ENCODE data around the gene NPR1. TPM values are rescaled to one million over a fixed set of nuclear protein-coding genes. Genes with fewer than 3 reads are reported as not detected.

Gene NPR1
- total and polyA plus RNA-seq, 7 donors: 4.5 to 11.1 (median 8.5) TPM

GRCh38 chr1:153631047-153632022 lies 47.2 kb upstream of the NPR1 start:
- peaks cover under 1 to 25% of the 10 kb centered on the region in 2 donors for H3K36me3 ChIP-seq (ENCODE audit: insufficient read depth in 1 of 2, low read depth in 1 of 2)
- ATAC-seq: no peak
- peaks cover 46% of the 10 kb centered on the region for H3K4me1 ChIP-seq
- intact Hi-C loops (cut with DNase I): no loop called here
- H3K27ac ChIP-seq: peak overlapping the region; percentile 100
- WGBS, 3 donors: 69 to 83% (median 70%) methylated on average over 10 of the region's 10 CpGs
- DNase-seq: no peak
- no peaks in the 10 kb centered on the region for H3K9me3 ChIP-seq
- TF ChIP-seq, protein P1, sequence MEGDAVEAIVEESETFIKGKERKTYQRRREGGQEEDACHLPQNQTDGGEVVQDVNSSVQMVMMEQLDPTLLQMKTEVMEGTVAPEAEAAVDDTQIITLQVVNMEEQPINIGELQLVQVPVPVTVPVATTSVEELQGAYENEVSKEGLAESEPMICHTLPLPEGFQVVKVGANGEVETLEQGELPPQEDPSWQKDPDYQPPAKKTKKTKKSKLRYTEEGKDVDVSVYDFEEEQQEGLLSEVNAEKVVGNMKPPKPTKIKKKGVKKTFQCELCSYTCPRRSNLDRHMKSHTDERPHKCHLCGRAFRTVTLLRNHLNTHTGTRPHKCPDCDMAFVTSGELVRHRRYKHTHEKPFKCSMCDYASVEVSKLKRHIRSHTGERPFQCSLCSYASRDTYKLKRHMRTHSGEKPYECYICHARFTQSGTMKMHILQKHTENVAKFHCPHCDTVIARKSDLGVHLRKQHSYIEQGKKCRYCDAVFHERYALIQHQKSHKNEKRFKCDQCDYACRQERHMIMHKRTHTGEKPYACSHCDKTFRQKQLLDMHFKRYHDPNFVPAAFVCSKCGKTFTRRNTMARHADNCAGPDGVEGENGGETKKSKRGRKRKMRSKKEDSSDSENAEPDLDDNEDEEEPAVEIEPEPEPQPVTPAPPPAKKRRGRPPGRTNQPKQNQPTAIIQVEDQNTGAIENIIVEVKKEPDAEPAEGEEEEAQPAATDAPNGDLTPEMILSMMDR (IDR thresholded peaks at IDR 0.05): no peak
- H3K27me3 ChIP-seq (ENCODE audit: insufficient read depth in 3 of 3, low read length in 2 of 3): no peaks in the 10 kb centered on the region
- peak overlapping the region; percentile 66 for H3K4me3 ChIP-seq

DNA sequence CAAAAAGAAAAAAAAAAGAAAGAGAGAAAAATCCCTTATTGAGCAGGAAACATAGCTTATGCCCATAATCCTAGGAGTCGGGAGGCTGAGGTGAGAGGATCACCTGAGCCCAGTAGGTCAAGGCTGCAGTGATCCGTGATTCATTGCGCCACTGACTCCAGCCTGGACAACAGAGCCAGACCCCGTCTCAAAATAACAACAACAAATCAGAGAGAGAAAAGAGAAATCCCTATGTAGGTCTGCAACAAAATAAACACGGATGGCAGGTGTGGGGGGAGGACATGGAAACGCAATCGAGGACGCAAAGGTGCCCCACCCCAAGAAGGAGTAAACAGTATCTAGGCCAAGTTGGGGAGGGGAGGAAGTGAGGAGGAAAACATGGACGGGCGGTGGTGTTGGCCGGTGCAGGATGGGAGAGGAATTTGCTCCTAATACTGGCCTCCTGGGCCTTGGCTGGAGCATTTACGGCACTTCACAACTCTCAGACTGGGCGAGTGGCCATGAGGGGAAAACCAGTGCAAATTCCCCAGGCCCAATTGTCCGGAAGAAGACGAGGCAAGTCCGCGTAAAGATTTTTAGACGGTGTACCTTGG lies 45.2 kb upstream of the NPR1 start:
- H3K27ac ChIP-seq: peak overlapping the region; percentile 100
- peaks cover 7 to 44% of the 10 kb centered on the region in 2 donors for H3K36me3 ChIP-seq (ENCODE audit: insufficient read depth in 1 of 2, low read depth in 1 of 2)
- DNase-seq (no peak), ATAC-seq (peak; percentile 5 to 34 (median 20))
- 20 to 41% (median 20%) methylated on average over 18 of the region's 18 CpGs for WGBS, 3 donors
- no peaks in the 10 kb centered on the region for H3K27me3 ChIP-seq (ENCODE audit: insufficient read depth in 3 of 3, low read length in 2 of 3)
- no peaks in the 10 kb centered on the region for H3K9me3 ChIP-seq
- TF ChIP-seq, protein P1 (IDR thresholded peaks at IDR 0.05): no peak
- intact Hi-C loops (cut with DNase I): no loop called here
- peak overlapping the region; percentile 99 for H3K4me3 ChIP-seq
- H3K4me1 ChIP-seq: peaks cover 53% of the 10 kb centered on the region

DNA sequence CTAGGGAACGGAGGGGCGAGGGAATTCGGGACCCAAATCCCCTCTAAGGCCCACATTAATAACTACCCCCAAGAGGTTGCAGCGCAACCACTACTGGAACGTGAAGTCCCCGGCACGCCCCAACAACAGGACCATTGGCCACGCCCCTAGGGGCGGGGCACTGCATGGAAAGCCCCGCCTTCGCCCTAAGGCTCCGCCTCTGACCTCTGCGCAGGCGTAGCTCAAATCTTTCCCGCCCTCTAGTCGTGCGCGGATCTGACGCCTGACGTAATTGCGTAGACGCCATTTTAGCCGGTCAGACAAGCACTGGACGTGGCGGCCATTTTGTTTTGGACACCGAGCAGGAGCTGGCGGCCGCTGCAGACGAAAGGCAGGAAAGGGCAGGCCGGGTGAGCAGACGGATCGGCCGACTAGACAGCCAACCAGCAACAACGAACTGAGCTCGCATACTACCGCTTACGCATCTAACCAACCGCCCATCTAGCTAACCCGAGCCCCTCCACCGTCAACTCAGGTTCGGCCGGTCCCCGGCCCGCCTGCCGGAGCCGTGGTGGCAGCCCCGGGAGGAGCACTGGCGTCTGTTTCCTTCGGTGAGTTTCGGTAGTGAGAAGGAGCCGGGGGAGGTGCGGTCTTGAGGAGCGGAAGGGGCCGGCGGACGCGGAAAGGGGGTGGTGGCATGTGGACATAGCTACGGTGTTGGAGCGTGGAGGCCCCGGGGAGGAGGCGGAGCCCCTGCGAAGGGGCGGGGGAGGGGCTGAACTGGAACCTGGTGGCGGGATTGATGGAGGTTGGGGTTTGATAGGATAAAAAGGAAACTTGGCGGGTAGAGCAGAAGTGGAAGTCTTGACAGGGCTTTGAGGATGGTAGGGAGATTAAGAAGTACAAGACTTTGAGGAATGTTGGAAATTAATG lies 44.5 kb upstream of the NPR1 start, which contains the start of gene CHTOP:
Gene CHTOP (plus strand): TSS at position 313 of the 912 bp plus-strand sequence. CDS start 2,523 bp downstream, outside the sequence.
- Histone ChIP-seq H3K27ac (peak within 1 kb of the TSS; percentile 100), H3K4me1 (peaks cover 61% of the 10 kb centered on the region), H3K4me3 (peak within 1 kb of the TSS; percentile 99), H3K36me3 (ENCODE audit: insufficient read depth in 1 of 2, low read depth in 1 of 2) (peaks cover 10 to 52% of the 10 kb centered on the region in 2 donors), H3K27me3 (ENCODE audit: insufficient read depth in 3 of 3, low read length in 2 of 3) (no peaks in the 10 kb centered on the region), H3K9me3 (no peaks in the 10 kb centered on the region)
- WGBS, 3 donors: 1 to 2% (median 1%) methylated on average over 65 of the region's 65 CpGs
- ATAC-seq (peak; percentile 83 to 92 (median 87)), DNase-seq (peak; percentile 96 to 98)
- TF ChIP-seq, protein P1 (IDR thresholded peaks at IDR 0.05): no peak
- intact Hi-C loops (cut with DNase I): no loop called here

- TF ChIP-seq, protein P1 (IDR thresholded peaks at IDR 0.05): no peak
- Histone ChIP-seq H3K36me3 (ENCODE audit: insufficient read depth in 1 of 2, low read depth in 1 of 2) (peaks cover 11 to 68% of the 10 kb centered on the region in 2 donors), H3K27ac (peak overlapping the region; percentile 100), H3K27me3 (ENCODE audit: insufficient read depth in 3 of 3, low read length in 2 of 3) (no peaks in the 10 kb centered on the region), H3K4me3 (peak overlapping the region; percentile 99), H3K9me3 (no peaks in the 10 kb centered on the region), H3K4me1 (peaks cover 65% of the 10 kb centered on the region)
- 51 to 61% (median 54%) methylated on average over 7 of the region's 7 CpGs for WGBS, 3 donors
- DNase-seq: no peak
- intact Hi-C loops (cut with DNase I): no loop called here
- ATAC-seq: no peak
These were observed 42.6 kb upstream of the NPR1 start for GRCh38 chr1:153635872-153636271.
